ENCODE results near the gene ADD1.
A peak's percentile ranks its signal among the peaks of the same experiment; 100 is the strongest.

ADD1 gene

DNA sequence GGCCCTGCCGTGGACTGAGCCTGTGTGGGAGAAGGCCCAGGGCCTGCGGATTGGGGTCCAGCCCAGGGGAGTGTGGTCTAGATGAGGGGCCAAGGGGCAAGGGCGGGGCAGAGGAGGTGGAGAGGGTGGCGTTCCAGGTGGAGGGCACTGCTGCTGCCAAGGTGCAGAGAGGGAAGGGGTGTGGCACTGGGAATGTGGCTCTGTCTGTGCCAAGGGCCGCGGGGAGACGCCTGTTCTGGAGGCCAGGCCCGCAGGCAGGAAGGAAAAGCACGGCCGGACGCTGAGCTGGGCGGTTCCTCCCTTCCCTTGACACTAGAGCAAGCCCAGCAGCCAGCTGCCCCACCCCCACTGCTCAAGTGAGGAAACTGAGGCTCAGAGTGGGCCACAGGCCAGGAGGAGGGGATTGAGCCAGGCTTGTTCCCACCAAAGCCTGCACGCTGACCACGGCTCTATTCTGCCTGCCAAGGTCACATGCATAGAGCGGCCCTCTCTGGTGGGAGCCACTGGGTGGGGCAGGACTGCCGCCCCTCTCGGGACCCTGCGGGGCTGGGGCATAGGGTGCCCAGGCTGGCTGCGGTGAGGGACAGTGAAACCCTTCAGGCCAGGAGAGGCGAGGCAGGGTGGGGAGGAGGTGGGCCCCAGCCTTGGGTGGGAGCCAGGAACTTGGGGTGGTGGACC, 37.8 kb upstream of the ADD1 start:
- no peak for DNase-seq (ENCODE audit: low read depth in 2 of 2)

DNA sequence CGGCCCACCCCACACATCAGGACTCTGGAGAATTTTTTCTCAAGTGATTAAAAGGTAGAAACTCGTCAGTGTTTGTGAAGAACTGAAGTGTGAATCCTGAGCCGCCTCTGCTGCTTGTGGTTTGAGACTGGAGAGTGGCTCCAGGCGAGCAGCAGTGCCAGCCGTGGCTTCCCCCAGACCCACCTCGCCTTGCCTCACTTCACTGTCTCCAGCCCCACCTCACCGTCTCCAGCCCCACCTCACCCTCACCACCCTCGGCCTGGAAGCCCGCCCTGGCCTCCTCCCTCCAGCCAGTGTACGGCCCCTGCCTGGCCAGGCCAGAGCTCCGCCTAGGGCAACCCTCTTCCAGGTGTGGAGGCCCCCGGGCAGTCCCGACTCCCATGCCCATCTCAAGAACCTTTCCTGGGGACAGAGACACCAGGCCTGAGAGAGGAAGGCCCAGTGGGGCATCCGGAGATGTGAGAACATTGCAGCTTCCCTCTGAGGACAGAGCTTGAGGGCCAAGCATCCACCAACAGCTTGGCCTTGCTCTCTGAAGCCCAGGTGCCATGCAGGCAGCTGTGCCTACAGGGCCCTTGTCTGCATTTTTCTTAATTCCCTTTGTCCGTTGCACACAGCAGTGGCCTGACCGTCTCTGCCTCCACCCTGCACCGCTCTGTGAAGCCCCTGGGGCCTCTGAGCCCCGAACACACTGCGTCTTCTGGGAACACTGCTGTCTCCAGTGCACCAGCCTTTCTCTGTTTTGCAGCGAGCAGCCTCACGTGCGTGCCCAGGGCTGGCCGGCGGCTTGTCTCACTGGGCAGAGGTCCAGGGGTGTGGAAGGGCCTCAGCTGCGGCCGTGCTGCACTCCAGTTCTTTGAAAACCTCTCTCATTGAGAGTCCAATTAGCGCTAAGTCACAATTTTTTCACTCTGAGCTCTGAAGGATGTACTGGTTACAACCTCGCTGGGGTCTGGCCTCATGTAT, 37.0 kb upstream of the ADD1 start:
- no peak for DNase-seq (ENCODE audit: low read depth in 2 of 2)

DNA sequence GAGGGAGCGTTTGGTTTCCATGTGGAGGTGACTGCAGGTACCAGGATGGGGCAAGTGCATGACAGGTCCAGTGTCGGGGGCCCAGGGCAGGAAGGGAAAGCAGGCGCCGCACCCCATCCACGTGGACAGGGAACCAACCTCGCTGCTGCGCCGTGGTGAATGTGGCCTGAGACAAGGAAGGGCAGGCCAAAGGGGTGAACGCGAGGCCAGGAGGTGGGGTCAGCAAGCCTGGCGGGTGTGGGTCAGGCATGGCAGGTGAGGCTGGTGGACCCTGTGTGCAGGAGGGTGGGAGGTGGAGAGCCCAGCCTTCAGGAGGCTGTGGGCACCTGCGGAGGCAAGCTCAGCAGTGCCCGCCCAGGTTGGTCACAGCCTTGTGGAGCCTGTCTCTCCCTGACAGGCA, 36.1 kb upstream of the ADD1 start:
- DNase-seq (ENCODE audit: low read depth in 2 of 2): no peak

GRCh38 chr4:2808001-2808400, 35.6 kb upstream of the ADD1 start:
- DNase-seq (ENCODE audit: low read depth in 2 of 2): no peak

DNA sequence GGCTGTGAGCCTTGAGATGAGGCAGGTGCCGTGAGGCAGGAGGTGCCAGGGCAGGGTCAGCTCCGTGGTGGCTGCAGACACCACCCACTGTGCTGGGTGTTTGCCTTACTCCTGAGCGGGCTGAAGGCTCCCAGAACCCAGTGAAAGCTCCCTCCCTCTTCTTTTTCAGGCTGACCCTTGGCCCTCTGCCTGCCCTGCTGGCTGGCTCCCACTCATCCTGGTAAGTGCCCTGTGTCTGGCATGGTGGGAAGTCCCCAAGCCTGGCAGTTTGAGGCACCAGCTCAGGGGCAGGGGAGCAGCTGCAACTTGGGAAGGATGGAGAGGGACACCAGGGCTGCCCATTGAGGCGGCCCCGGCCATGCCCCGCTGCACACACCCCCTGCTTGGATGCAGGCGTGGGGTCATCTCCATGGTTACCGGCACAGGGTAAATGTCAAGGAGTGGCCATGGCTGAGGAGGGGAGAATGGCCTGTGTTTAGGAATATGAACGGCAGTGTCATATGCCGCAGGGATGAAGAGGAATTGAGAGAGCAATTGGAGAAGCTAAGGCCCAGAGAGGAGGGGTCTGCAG, 33.9 kb upstream of the ADD1 start:
- DNase-seq (ENCODE audit: low read depth in 2 of 2): no peak

DNA sequence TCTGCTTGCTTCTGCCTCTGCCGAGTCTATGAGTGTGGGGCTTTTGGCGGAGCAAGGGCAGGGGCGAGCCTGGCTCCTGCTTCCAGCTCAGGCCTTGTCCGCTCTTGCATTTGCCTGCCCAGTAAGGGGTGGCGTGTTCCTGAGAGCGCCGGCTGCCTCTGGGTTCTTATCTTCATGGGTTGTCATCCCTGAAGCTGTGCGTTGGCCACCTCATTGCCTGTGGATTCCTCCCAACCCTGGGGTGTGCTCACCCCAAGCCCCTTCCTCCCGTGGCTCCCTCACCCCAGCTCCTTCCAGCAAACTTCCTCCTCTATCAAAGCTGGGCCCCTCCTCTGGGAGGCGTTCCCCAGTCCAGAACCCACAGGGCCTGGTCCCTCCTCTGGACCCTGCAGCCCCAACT, 33.3 kb upstream of the ADD1 start:
- no peak for DNase-seq (ENCODE audit: low read depth in 2 of 2)

- DNase-seq (ENCODE audit: low read depth in 2 of 2): peak in 1 of 2 donors; percentile 52
These were observed 31.6 kb upstream of the ADD1 start for GRCh38 chr4:2811830-2812611.

DNA sequence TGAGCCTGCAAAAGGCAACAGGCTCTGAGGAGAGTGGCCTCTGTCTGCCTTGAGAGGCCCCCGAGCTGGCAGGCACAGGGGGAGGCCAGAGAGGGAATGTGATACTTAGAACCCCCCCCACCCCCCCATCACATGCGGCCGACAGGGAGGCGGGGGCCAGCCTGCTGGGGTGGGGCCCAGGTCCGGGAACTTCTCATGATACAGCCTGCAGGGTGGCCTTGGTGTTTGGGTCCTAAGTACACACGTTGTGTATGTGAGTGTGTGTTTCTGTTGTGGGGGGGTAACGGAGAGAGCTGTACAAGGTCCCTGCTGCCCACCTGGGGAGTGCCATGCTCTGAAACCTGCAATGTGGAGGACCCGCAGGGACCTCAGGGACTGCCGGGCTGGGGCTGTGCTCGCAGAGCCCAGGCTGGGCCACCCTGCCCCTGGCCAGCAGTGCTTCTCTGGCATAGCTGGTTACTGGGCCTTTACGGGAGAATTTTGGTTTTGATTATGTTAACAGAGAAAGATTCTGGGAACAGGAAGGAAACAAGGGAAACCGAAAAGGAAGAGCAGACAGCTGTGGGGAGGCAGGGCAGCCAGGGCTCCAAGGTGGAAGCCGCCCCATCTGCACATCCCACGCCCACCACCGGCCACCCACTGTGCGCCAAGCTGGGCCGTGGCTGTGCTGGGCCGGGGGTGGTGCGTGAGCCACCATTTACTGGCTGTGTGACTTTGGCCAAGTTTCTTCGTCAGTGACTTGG, 30.9 kb upstream of the ADD1 start:
- peak in 1 of 2 donors; percentile 37 for DNase-seq (ENCODE audit: low read depth in 2 of 2)

GRCh38 chr4:2813446-2814405, 29.9 kb upstream of the ADD1 start:
- DNase-seq (ENCODE audit: low read depth in 2 of 2): no peak

GRCh38 chr4:2814627-2815270, 28.9 kb upstream of the ADD1 start:
- no peak for DNase-seq (ENCODE audit: low read depth in 2 of 2)

DNA sequence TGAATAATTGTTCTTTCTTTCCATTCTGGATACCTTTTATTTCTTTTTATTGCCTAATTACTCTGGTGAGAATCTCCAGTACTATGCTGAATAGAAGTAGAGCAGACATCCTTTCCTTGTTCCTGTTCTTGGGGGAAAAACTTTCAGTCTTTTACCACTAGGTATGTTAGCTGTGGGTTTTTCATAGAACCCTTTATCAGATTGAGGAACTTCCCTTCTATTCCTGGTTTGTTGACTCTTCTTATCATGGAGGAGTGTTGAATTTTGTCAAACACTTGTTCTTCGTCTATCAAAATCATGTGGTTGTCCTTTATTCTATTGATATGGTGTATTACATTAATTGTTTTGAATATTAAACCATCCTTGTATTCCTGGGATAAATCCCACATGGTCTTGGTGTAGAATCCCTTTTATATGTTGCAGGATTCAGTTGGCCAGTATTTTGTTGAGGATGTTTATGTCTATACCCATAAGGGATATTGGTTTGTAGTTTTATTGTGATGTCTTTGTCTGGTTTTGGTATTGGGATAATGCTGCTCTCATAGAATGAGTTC, 27.2 kb upstream of the ADD1 start:
- no peak for DNase-seq (ENCODE audit: low read depth in 2 of 2)

- no peak for DNase-seq (ENCODE audit: low read depth in 2 of 2)
These were observed 26.5 kb upstream of the ADD1 start for GRCh38 chr4:2817137-2817536.

- peak in 1 of 2 donors; percentile 30 for DNase-seq (ENCODE audit: low read depth in 2 of 2)
These were observed 25.8 kb upstream of the ADD1 start for GRCh38 chr4:2817701-2818350.

DNA sequence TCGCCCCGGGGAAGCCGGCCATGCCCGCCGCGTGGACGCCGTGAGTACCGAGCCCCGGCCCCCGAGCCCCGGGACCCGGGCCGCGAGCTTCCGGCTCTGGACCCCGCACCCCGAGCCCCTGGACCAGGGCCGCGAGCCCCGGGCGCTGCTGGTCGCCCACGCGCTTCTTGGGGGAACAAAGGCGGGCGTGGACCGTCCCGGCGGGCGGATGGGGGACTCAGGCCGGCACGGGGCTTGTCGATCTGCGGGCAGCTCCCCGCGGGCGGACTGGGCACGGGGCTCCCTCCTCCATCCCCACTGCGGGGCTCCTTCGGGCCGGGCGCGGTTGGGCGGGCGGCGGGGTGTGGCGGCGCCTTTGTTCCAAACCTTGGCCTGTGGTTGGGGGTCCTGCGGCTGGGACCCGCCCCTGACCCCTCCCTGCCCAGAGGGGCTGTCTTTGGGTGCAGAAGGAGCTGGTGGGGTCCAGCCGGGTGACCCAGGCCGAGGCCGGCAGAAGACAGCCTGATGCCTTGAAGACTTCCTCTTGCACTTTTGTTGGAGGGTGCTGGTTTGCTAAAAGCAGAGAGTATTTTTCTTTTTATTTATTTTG, 25.2 kb upstream of the ADD1 start:
- DNase-seq (ENCODE audit: low read depth in 2 of 2): no peak

GRCh38 chr4:2819244-2820215, 24.1 kb upstream of the ADD1 start:
- DNase-seq (ENCODE audit: low read depth in 2 of 2): no peak

DNA sequence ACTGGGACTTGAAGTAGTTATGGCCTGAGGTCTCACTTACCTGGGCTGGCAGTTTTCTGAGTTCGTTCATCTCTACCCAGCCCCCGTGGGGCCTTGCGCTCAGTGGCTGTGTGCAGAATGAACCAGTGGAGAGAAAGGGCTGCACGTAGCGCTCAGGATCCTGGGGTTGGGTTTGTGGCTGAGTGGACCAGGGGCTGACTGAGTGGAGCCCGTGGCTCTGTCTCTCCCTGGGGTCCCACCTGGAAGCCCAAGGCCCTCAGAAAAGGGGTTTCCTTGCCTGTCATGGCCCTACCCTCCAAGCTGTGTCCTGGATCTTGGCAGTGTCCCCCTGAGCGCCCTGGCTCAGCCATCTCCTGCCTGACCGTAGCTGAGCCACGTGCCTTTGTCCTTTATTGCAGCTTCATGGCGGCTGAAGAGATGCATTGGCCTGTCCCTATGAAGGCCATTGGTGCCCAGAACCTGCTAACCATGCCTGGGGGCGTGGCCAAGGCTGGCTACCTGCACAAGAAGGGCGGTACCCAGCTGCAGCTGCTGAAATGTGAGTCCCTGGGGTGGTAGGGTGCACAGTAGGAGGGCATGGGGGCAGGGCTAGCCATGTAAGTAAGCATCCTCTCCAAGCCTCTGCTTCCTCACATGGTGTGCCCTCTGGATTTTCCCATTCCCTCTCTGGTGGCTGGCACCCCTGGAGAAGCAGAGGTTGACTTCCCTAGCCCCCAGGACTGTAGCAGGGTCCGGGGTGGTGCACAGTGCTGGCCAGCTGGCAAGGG, 23.2 kb upstream of the ADD1 start:
- no peak for DNase-seq (ENCODE audit: low read depth in 2 of 2)

Data from stimulated activated CD8-positive, alpha-beta memory T cell treated with anti-CD3 and anti-CD28 coated beads, Interleukin-7, amount 100 ng/mL, for 4 hours (primary cell).